GM18873 (cell line): Measurements from ENCODE around the gene MMP21.
A peak's percentile ranks its signal among the peaks of the same experiment; 100 is the strongest.

Experiments
- ATAC-seq: cut with Tn5 transposase; IDR thresholded peaks from one replicate; pipeline ENCODE4 v1.9.1; 2021; ENCODE audit warnings: mild to moderate bottlenecking, moderate library complexity, moderate number of reproducible peaks; ENCODE audit not compliant: unreplicated experiment, low FRiP score

The MMP21 gene

DNA sequence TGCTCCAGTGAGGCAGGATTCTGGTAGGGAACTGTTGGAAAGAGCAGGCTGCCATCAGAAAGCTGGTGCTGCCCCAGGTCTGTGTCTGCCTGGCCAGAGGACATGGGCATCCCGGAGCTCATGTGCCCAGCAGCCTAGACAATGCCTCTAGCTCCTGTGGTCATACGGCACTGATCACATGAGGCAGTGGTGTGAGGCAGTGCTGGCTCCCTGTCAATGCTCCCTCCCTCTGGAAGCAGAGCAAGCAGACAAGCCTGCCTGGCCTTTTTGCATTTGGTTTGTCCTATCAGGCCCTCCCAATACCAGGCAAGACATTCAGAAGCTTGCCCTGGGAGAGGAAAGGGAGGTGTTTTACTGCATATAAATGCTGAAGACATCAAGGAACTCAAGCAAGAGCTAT, 19.5 kb upstream of the MMP21 start:
- ATAC-seq: no peak

DNA sequence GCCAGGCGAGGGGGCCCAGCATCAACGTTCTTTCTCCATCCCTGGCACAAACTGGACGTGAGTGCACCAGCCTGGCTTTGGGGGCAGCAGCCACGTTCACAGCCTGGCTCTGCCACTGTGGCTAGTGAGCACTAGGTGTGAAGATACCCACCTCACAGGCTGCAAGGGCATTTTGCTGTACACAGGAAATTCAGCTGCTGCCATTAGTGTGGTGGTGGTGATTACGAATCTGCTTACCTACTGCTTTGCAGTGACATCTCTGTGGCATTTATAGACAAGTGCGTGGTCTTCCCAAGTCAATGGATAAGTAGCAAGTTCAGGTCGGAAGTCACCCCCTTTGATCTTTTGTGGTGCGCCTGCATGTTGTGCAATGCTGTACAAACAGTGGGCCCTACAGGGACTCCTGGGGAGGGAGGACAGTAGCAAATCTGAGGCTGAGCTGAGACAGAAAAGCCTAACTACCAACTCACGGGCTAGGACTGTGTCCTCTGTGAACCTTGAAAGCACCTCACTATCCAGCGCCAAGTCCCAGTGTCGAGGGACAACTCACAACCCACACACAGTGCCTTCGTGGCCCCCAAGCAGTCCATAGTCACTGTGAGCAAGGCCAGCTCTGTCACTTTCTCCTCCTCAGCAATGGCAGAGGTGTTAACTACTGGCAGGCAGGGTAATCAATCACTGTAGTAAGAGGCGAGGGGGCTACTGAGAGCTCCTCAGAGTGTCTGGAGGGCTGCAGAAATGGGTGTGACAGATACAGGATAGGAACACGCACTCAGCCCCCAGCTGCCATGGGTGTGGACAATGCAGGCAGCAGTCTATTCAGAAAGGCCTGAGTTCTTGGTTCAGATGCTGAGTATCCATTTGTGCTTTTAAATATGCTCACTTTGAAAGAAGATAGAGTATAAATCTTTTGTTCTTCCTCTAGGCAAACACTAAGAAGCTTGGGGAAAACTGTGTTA, 17.0 kb upstream of the MMP21 start:
- ATAC-seq: no peak

DNA sequence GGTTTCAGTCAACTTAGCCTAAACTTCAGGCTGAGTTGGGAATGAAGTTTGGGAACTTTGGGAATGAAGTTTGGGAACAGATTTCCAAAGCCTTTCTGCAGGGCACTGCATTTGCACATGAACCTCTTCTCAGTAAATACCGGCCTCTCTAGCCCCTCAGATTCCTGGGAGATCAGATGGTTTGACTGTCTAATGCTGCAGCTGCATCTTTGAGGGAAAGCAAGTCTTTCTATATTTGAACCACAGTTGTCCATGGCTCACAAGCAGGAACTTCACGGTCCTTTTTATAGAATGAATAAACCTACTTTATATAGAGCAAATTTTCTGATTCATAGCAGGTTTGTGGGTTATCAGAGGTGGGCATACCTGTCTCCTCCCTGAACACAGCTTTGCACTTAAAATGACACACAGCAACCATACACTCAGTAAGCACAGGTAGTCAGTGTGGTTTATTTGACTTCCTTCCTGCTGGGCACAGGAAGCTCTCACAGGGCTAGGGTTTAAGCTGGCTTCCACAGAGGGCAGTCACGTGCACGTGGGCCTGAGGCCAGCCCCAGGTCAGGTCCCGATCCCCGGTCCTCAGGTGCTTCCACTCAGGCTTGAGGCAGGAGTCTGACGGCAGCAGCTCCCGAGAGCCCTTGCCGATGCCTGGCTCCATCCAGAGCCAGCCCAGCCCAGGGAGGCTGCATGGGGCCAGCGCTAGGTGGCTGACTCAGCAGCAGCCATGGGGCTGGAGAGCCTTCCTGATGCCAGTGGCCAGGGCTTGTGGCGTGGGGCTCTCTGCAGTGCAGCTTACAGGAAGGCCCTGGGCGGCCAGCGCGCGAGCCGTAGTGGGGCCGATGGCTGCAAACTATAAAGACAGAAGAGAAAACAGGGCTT, 12.8 kb upstream of the MMP21 start:
- ATAC-seq: no peak

DNA sequence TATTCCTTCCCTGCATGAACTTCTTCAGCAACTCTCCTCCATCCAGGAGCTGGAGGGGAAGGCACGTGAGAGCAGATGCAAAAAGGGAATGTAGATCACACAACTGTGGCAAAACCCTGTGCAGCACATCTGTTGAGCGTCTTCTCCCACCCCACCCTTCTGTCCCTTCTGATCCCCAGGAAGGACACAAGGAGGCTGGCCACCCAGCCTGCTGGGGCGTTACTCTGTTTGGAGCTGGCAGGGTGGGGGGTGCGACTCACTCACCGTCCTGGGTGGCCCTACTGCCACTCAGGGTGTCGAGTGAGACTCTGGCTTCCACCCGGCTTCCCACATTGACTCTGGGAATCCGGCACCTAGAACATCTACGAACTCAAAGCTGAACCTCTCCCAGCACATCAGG, 10.2 kb upstream of the MMP21 start:
- ATAC-seq: no peak

DNA sequence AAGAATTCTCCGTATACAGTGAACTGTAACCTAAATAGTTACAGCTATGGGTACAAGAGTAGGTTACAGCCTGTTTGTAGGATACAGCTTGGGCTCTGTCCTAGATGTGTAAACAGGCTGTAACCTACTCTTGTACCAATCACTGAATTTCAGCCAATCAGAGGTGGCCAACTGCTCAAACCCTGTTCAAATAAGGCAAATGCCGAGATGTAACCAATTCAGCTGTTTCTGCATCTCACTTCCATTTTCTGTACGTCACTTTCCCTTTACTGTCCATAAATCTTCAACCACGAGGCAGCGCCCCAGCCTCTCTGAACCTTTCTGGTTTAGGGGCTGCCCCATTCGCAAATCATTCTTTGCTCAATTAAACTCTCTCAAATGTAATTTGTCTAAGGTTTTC, 8.3 kb upstream of the MMP21 start:
- ATAC-seq: peak; percentile 84

DNA sequence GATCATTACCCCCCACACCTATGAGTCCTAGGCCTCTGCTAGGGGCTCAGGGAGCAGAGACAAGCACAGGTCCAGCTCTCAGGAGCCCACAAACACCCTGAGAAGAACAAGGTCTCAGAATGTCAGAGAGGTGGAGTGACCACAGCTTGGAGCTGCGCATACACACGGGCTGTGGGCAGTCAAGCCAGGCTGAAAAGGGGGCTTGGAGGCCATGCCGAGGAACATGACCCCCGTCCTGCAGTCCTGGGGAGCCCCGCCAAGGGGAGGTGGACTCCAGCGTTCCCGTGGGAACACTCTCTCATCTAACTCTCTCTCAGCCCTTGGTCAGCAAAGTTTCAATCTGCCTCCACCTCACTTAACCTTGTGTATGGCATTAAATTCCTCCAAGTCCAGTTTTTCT, 7.8 kb upstream of the MMP21 start:
- ATAC-seq: no peak

DNA sequence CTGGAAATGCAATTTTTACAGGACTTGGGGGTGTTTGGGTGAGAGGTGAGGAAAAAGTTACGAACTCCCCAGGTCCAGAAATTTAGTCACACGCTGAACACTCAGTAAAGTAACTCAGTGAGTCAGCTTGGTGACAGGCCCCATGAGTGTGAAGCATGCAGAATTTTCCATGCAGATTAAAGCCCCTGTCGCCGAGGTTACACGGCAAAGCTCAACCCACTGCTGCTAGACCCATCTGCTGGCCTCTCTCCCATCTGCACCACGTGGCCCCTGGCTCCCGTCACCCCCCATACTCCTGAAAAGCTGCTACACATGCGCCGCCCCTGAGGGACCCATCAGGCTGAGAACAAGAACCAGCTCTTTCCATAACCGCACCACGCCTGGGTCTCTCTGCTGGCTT, 7.0 kb upstream of the MMP21 start:
- no peak for ATAC-seq

DNA sequence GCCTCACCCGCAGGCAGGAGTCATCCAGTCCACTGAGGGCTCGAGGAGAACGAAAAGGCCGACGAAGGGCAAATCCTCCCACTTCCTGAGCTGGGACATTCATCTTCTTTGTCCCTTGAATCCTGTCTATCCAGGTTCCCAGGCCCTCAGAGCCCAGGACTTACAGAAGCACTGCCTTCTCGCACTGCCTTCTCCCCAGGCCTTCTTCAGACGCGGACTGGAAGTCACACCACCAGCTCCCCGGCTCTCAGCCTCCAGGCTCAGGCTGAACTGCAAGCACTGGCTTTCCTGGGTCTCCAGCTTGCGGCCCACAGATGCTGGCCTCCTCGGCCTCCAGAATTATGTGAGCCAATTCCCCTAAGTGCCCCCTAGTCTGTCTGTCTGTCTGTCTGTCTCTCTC, 6.4 kb upstream of the MMP21 start:
- no peak for ATAC-seq

DNA sequence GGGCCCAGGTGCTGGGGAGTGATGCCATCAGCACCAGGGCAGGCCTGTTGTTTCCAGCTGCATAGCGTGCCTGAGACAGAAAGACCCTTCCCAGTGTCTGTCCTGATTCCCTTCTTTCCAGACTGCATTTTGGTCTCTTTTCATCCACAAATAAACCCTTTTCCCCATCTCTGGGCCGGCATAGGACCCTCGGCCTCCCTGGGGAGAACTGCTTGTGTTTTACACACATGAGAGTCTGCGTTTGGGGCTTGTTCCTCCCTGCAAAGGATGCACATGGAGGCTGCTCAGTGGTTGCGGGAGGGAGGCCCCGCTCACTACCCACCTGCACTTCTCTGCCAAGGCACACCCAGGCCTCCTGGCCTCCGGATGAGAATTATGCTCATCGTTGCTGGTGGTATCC, 5.8 kb upstream of the MMP21 start:
- ATAC-seq: no peak

DNA sequence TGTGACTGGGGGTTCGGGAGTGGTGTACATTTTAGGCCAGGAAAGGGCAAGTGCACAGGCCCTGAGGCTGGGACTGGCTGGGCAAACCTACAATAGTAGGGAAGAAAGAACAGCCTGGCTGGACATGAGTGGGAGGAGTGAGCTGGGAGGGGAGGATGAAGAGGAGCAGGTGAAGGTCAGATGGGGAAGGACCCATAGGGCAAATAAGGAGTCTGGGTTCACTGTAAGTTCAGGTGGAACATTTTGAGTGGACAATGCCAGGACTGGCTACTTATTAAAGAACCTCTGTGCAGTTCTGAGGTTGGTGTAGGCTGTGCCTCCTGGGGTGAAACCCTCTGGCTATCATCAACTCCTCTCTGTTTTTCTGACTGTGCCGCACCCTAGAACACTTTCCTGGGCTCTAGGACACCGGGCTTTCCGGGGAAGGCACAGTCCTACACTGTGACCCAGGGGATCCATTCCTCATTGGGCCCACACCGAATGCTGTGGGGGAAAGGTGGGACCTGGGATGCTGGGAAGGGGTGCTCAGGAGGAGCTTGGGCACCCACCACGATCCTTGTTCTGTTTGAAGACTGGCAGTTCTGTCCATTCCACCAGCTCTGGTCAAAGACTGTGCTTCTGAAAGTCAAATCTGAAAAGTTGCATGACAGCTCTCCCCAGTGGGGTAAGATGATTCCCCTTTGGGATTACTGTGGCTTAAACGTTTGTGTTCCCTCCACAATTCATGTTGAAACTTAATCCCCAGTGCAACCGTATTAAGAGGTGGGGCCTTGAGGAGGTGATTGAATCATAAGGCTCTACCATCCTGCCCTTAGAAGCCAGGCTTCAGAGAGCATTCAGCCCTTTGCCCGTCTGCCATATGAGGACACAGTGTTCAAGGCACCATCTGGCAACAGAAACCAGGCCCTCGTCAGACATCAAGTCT, 4.0 kb upstream of the MMP21 start:
- no peak for ATAC-seq

DNA sequence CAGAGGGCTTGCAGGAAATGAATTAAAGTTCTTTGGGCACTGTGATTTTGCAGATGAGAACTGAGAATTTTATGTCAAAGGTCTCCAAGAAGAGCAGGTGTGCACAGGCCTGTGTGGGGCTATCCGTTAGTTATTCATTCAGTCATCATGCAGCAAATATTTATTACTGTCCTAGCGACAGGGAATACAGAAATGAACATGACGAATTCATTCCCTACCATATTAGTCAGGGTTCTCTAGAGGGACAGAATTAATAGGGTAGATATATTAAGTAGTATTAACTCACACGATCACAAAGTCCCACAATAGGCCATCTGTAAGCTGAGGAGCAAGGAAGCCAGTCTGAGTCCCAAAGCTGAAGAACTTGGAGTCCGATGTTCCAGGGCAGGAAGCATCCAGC, 2.9 kb upstream of the MMP21 start:
- no peak for ATAC-seq

DNA sequence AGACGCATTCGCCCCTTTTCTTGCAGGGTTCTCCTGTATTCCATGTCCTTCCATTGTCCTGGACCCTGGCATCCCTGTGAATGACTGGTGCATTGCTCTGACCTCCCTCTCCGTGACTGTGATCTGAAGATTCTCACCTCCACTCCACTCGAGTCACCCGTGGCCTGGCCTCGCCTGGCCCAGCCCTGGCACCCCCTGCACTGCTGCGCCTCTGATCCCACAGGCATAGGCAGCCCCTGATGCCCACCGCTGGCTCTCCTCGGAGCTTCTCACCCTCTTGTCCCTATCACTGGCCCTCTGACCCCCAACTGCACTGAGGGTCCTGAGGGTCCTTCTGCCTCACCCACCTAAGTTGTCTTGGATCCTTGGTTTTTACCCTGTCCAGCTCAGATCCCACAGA, 2.2 kb upstream of the MMP21 start:
- ATAC-seq: no peak

DNA sequence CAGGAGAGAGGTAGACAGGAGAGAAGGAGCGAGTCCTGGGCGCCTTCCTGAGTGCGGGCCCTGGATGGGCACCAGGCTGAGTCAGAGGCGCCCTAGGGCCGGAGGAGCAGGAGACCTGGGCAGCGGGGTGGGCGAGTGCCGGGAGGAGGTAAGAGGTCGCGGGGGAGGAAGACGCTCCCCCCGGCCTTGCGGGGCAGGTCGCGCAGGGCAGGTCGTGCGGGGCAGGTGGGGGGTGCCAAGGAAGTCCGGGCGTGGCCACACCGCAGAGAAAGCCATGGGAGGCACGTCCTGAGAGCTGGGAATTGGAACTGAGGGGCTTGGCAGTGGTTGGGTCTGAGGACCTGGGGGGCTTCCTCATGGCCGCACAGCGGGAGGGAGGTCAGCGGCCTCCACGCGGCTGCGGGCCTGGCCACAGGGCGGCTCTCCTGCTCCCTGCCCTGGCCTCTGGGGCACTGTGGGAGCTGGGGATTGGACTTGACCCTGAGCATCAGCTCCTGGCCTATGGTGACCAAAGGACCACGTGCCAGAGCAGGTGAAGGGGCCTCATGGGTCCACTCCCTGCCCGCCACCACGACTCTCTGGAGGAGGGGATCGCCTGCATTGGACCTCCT, 935 bp downstream of the MMP21 start:
- ATAC-seq: no peak

DNA sequence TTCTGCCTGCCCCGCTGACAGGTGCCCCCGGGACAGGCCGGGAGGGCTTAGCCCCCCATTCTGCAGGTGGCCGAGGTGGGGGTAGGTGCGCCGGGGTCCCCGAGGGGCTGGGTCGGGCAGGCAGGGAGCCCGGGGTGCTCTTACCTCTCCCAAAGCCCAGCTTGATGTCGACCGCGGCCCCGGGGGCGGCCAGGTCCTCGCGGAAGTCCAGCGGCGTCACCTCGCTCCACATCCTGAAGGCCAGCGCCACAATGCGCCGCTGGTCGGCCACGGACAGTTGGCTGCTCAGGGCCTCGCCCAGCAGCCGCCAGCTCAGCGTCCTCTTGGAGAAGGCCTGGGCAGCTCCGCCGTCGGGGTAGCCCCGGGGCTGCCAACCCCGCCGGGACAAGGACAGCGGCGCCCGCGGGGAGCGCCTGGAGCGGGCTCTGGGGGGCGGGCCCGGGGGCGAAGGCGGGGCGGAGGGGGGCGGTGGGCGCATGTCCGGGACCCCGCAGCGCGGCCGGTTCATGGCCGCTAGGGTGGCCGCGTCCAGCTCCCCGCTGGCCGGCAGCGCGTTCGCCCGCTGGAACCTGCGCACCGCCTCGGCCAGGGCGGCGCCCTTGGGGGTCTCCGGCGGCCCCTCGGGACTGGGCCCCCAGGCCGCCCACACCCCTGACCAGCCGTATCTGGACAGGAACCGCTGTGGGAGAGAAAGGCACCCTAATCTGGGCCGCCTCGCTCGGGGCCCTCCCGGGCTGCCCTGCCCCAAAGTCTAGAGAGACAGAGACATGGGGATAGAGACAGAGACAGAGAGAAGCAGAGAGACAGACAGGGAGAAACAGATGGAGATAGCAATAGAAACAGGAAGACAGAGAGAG, 1.7 kb downstream of the MMP21 start:
- ATAC-seq: no peak

DNA sequence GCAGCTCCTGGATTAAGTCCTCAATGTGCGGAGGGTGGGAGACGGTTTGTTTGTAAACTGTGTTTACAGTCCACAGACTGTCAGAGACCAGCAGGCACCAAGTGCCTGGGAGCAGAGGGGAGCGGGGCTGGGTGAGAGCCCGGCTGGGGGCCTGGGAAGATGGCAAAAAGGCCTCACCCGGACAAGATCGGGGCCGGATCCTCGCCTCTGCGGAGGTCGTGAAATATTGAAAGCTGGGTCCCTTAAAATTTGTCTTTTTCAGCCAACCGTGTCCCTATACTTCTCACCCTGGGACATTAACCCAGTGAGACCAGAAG, 2.8 kb downstream of the MMP21 start:
- ATAC-seq: no peak

DNA sequence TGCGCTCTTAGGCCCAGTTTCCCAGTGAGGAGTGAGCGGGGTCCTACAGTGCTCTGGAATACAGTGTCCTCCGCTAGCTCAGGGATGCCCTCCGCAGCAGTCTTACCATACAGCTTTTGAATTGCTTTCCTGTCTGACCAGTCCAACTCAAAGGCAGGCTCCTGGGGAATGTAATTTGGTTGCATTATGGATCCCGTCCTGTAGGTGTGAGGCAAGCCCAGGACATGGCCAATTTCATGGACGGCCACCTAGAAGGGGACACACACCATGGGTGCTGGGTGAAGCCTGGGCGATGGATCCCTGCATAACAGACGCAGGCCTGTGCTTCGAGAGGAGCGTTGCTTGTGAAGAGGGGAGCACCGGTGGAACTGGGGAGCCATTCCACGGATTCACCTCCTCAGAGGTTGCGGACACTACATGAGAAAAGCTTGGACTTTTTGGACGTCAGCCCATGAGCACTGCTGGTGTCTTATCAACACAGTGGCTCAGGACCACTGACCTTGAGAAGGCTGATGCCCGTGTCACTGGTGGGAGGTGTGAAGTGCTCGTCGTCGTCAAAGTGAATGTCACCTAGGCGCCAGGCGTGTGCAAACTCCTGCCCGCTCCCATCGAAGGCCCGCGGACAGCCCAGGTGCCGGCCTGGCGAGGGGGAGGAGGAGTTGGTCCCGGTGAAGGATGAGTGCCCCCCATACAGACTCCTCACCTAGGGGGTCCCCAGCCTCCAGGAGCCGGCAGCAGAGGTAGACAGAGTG, 3.3 kb downstream of the MMP21 start:
- ATAC-seq: no peak

DNA sequence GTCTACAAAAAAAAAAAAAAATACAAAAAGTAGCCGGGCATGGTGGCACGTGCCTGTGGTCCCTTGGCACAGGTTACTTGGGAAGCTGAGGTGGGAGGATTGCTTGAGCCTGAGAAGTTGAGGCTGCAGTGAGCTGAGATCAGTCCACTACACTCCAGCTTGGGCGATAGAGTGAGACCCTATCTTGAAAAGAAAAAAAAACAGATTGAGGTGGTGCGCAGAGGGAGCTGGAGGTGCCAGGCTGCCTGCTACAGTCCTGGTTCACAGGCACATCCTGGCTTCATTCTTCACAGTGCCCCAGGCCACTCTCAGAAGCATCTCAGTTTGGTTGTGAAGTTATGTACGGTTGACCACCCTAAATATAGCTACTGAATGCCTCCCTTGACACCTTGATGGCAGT, 4.8 kb downstream of the MMP21 start:
- no peak for ATAC-seq

DNA sequence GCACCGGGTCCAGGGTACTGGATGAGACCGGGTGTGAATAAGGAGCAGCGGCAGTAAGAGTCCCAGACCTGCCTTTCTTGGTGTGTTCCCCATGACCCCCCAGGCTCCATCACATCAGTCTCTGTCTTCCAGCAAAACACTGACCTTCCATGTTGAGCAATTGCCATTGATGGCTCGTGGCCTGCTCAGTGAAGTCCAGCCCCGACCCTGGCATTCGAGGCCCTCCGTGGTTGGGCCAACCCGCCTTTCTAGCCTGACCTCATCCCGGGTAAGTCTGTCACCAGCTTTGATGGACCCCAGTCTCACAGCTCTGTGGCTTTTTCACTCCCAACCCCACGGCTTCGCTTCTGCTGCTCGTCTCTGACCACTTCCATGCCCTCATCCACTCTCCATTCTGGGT, 6.4 kb downstream of the MMP21 start:
- ATAC-seq: no peak
